Choroid plexus epithelial cell (primary cell): ENCODE data around the gene CLINT1.

Source experiments
- DNase-seq: peaks from one replicate; pipeline ENCODE4 v3.0.0-alpha.2; 2010; ENCODE audit warnings: low read depth
- H3K4me3 ChIP-seq: 2 replicates; pipeline ENCODE4 v1.5.1; 2011; ENCODE audit warnings: low read depth, mild to moderate bottlenecking, control low read depth, low read length, moderate library complexity
- CTCF ChIP-seq: conservative IDR thresholded peaks from 2 replicates; pipeline ENCODE4 v1.5.1; 2011; ENCODE audit warnings: low read depth, mild to moderate bottlenecking, control low read depth, inconsistent platforms, low read length, moderate library complexity

CLINT1 gene

GRCh38 chr5:157756122-157756521, 102.8 kb downstream of the CLINT1 start:
- no peak for DNase-seq
- no peak overlapping the region for H3K4me3 ChIP-seq
- no peak for TF ChIP-seq CTCF

- no peak for TF ChIP-seq CTCF
- no peak overlapping the region for H3K4me3 ChIP-seq
- DNase-seq = peak; percentile 70
These were observed 108.6 kb downstream of the CLINT1 start for GRCh38 chr5:157750320-157750719.

GRCh38 chr5:157749462-157749799, 109.5 kb downstream of the CLINT1 start:
- no peak overlapping the region for H3K4me3 ChIP-seq
- DNase-seq = no peak
- TF ChIP-seq CTCF = no peak

GRCh38 chr5:157748760-157749461, 110.0 kb downstream of the CLINT1 start:
- peak; percentile 31 for TF ChIP-seq CTCF
- DNase-seq = peak; percentile 89
- H3K4me3 ChIP-seq = no peak overlapping the region

GRCh38 chr5:157747766-157748700, 110.9 kb downstream of the CLINT1 start:
- H3K4me3 ChIP-seq = no peak overlapping the region
- TF ChIP-seq CTCF = no peak
- DNase-seq = peak; percentile 51

GRCh38 chr5:157747173-157747740, 111.7 kb downstream of the CLINT1 start:
- H3K4me3 ChIP-seq = no peak overlapping the region
- no peak for DNase-seq
- TF ChIP-seq CTCF = no peak
